ENCODE data around the gene ZNF396. TPM values are rescaled to one million over a fixed set of nuclear protein-coding genes. Genes with fewer than 3 reads are reported as not detected.
A peak's percentile ranks its signal among the peaks of the same experiment; 100 is the strongest.

Gene ZNF396
- total RNA-seq, 2 experiments from 2014 or later, result 0.70 to 1.1 TPM

GRCh38 chr18:35343936-35344735 is 33.0 kb downstream of the ZNF396 start, which contains the start of gene ZNF24:
Gene ZNF24, minus strand, starts transcription at chr18:35344420. Its CDS starts 3,770 bp downstream, at chr18:35340650.
- H3K4me3 Mint-ChIP-seq, result peak within 1 kb of the TSS; percentile 92
- H3K36me3 Mint-ChIP-seq, result peaks cover 32% of the 10 kb centered on the region
- H3K4me1 Mint-ChIP-seq, result peaks cover 34% of the 10 kb centered on the region
- H3K27ac Mint-ChIP-seq, result peak within 1 kb of the TSS; percentile 90
- no peaks in the 10 kb centered on the region for H3K9me3 Mint-ChIP-seq (ENCODE audit: low read depth)
- DNase-seq, result peak; percentile 94
- ATAC-seq, result peak; percentile 90
- H3K27me3 Mint-ChIP-seq, result no peaks in the 10 kb centered on the region
- CTCF ChIA-PET, result interaction anchor here (0.9 to 2.5 kb wide), 7 partner anchors 10 to 113 kb away, joined by 3 to 10 read pairs (median 3); partner anchors contain the start of genes ZNF397 and ZSCAN30

- Mint-ChIP-seq H3K9me3 (ENCODE audit: low read depth) (no peaks in the 10 kb centered on the region), H3K36me3 (peaks cover 39% of the 10 kb centered on the region), H3K4me1 (peaks cover 35% of the 10 kb centered on the region), H3K27me3 (no peaks in the 10 kb centered on the region), H3K27ac (peak overlapping the region; percentile 90), H3K4me3 (peak overlapping the region; percentile 92)
- CTCF ChIA-PET, result interaction anchor here (1.4 to 2.5 kb wide), 2 partner anchors 54 to 103 kb away, joined by 7 to 10 read pairs; partner anchors contain the start of genes ZNF397 and ZSCAN30
- DNase-seq, result no peak
- no peak for ATAC-seq
Measured at GRCh38 chr18:35343488-35343935, 33.6 kb downstream of the ZNF396 start.

GRCh38 chr18:35337286-35337685 is 39.9 kb downstream of the ZNF396 start:
- CTCF ChIA-PET, result interaction anchor here (0.8 kb wide), 1 partner anchor 18 kb away, joined by 3 read pairs; no protein-coding TSS in a partner anchor
- ATAC-seq (no peak), DNase-seq (no peak)
- Mint-ChIP-seq H3K9me3 (ENCODE audit: low read depth) (peaks cover 2% of the 10 kb centered on the region), H3K27ac (no peak overlapping the region), H3K36me3 (peaks cover 91% of the 10 kb centered on the region), H3K4me1 (peaks cover 14% of the 10 kb centered on the region), H3K27me3 (no peaks in the 10 kb centered on the region), H3K4me3 (no peak overlapping the region)

- no peak for ATAC-seq
- Mint-ChIP-seq H3K4me1 (peaks cover 12% of the 10 kb centered on the region), H3K27me3 (no peaks in the 10 kb centered on the region), H3K36me3 (peaks cover 83% of the 10 kb centered on the region), H3K27ac (no peak overlapping the region), H3K4me3 (no peak overlapping the region), H3K9me3 (ENCODE audit: low read depth) (peaks cover 2% of the 10 kb centered on the region)
- no peak for DNase-seq
- CTCF ChIA-PET, result no interaction called here
Measured at GRCh38 chr18:35335866-35336265, 41.3 kb downstream of the ZNF396 start.

- Mint-ChIP-seq H3K4me1 (peaks cover 9% of the 10 kb centered on the region), H3K9me3 (ENCODE audit: low read depth) (peaks cover 2% of the 10 kb centered on the region), H3K27ac (no peak overlapping the region), H3K4me3 (no peak overlapping the region), H3K36me3 (peaks cover 73% of the 10 kb centered on the region), H3K27me3 (no peaks in the 10 kb centered on the region)
- ATAC-seq (no peak), DNase-seq (no peak)
- CTCF ChIA-PET, result no interaction called here
Measured at GRCh38 chr18:35334821-35335220, 42.3 kb downstream of the ZNF396 start.

- peaks cover 3% of the 10 kb centered on the region for H3K4me1 Mint-ChIP-seq
- no peaks in the 10 kb centered on the region for H3K27me3 Mint-ChIP-seq
- ATAC-seq, result no peak
- CTCF ChIA-PET, result no interaction called here
- H3K9me3 Mint-ChIP-seq (ENCODE audit: low read depth), result peaks cover 2% of the 10 kb centered on the region
- H3K27ac Mint-ChIP-seq, result no peak overlapping the region
- no peak for DNase-seq
- no peak overlapping the region for H3K4me3 Mint-ChIP-seq
- H3K36me3 Mint-ChIP-seq, result peaks cover 67% of the 10 kb centered on the region
Measured at GRCh38 chr18:35334212-35334611, 42.9 kb downstream of the ZNF396 start.

GRCh38 chr18:35331367-35332087 is 45.6 kb downstream of the ZNF396 start:
- no peak overlapping the region for H3K4me3 Mint-ChIP-seq
- DNase-seq, result no peak
- H3K27ac Mint-ChIP-seq, result no peak overlapping the region
- H3K36me3 Mint-ChIP-seq, result peaks cover 42% of the 10 kb centered on the region
- H3K9me3 Mint-ChIP-seq (ENCODE audit: low read depth), result peaks cover 3% of the 10 kb centered on the region
- H3K4me1 Mint-ChIP-seq, result no peaks in the 10 kb centered on the region
- no peak for ATAC-seq
- H3K27me3 Mint-ChIP-seq, result no peaks in the 10 kb centered on the region
- CTCF ChIA-PET, result interaction anchor here (1.5 kb wide), 1 partner anchor 99 kb away, joined by 5 read pairs; no protein-coding TSS in a partner anchor

GRCh38 chr18:35328868-35329267 is 48.3 kb downstream of the ZNF396 start:
- no peaks in the 10 kb centered on the region for H3K27me3 Mint-ChIP-seq
- H3K27ac Mint-ChIP-seq, result no peak overlapping the region
- CTCF ChIA-PET, result no interaction called here
- H3K36me3 Mint-ChIP-seq, result peaks cover 18% of the 10 kb centered on the region
- DNase-seq (no peak), ATAC-seq (no peak)
- H3K9me3 Mint-ChIP-seq (ENCODE audit: low read depth), result peaks cover 2% of the 10 kb centered on the region
- no peaks in the 10 kb centered on the region for H3K4me1 Mint-ChIP-seq
- no peak overlapping the region for H3K4me3 Mint-ChIP-seq

- Mint-ChIP-seq H3K27me3 (no peaks in the 10 kb centered on the region), H3K9me3 (ENCODE audit: low read depth) (peaks cover 4% of the 10 kb centered on the region), H3K27ac (no peak overlapping the region), H3K4me3 (no peak overlapping the region), H3K36me3 (peaks cover 1% of the 10 kb centered on the region), H3K4me1 (no peaks in the 10 kb centered on the region)
- DNase-seq (no peak), ATAC-seq (no peak)
- CTCF ChIA-PET, result interaction anchor here (1.0 to 1.4 kb wide), 2 partner anchors 39 to 59 kb away, joined by 3 read pairs; no protein-coding TSS in a partner anchor
Measured at GRCh38 chr18:35326695-35327387, 50.3 kb downstream of the ZNF396 start.

GRCh38 chr18:35324926-35325655 is 52.0 kb downstream of the ZNF396 start:
- Mint-ChIP-seq H3K9me3 (ENCODE audit: low read depth) (peaks cover 4% of the 10 kb centered on the region), H3K27me3 (no peaks in the 10 kb centered on the region), H3K4me1 (no peaks in the 10 kb centered on the region), H3K27ac (no peak overlapping the region), H3K4me3 (no peak overlapping the region), H3K36me3 (peaks cover 1% of the 10 kb centered on the region)
- DNase-seq (no peak), ATAC-seq (no peak)
- CTCF ChIA-PET, result no interaction called here

GRCh38 chr18:35322486-35323458 is 54.4 kb downstream of the ZNF396 start:
- Mint-ChIP-seq H3K36me3 (peaks cover 3% of the 10 kb centered on the region), H3K27ac (no peak overlapping the region)
- CTCF ChIA-PET, result no interaction called here

More at GRCh38 chr18:35322486-35323458, 54.4 kb downstream of the ZNF396 start:
- DNase-seq (no peak), ATAC-seq (no peak)
- no peaks in the 10 kb centered on the region for H3K4me1 Mint-ChIP-seq
- no peaks in the 10 kb centered on the region for H3K27me3 Mint-ChIP-seq
- no peak overlapping the region for H3K4me3 Mint-ChIP-seq
- H3K9me3 Mint-ChIP-seq (ENCODE audit: low read depth), result peaks cover 2% of the 10 kb centered on the region

All from activated CD8-positive, alpha-beta memory T cell treated with anti-CD3 and anti-CD28 coated beads, Interleukin-2, amount 10 ng/mL, durations not matched to agents 7 days and 5 days (primary cell).